ENCODE measurements around the gene KSR1.

KSR1 gene

GRCh38 chr17:27488231-27488630 is 32.0 kb downstream of the KSR1 start:
- H3K4me3 ChIP-seq (IDR thresholded peaks at IDR 0.05; ENCODE audit: insufficient read depth, low read depth, low read length): no peak overlapping the region
- TF ChIP-seq CTCF (conservative IDR thresholded peaks at IDR 0.05; ENCODE audit: low read depth, low read length): no peak
- no peak overlapping the region for H3K27ac ChIP-seq
- no peak overlapping the region for H2AFZ ChIP-seq (ENCODE audit: low read depth)
- H3K9ac ChIP-seq: no peak overlapping the region
- H3K36me3 ChIP-seq (ENCODE audit: insufficient read depth): no peaks in the 10 kb centered on the region
- no peak overlapping the region for H3K4me2 ChIP-seq
- no peaks in the 10 kb centered on the region for H3K79me2 ChIP-seq (ENCODE audit: insufficient read depth, low read depth)
- H3K4me1 ChIP-seq (ENCODE audit: low read depth, poor library complexity, severe bottlenecking): no peaks in the 10 kb centered on the region
- H3K27me3 ChIP-seq (ENCODE audit: insufficient read depth, low read depth): no peaks in the 10 kb centered on the region
- H4K20me1 ChIP-seq (ENCODE audit: insufficient read depth): no peaks in the 10 kb centered on the region

- TF ChIP-seq CTCF (conservative IDR thresholded peaks at IDR 0.05; ENCODE audit: low read depth, low read length): no peak
These were observed 32.9 kb downstream of the KSR1 start for GRCh38 chr17:27489045-27489715.

GRCh38 chr17:27490391-27490790 is 34.1 kb downstream of the KSR1 start:
- H2AFZ ChIP-seq (ENCODE audit: low read depth): no peak overlapping the region
- no peak overlapping the region for H3K4me2 ChIP-seq
- no peak overlapping the region for H3K4me3 ChIP-seq (IDR thresholded peaks at IDR 0.05; ENCODE audit: insufficient read depth, low read depth, low read length)
- H4K20me1 ChIP-seq (ENCODE audit: insufficient read depth): no peaks in the 10 kb centered on the region
- no peak overlapping the region for H3K27ac ChIP-seq
- H3K36me3 ChIP-seq (ENCODE audit: insufficient read depth): no peaks in the 10 kb centered on the region
- TF ChIP-seq CTCF (conservative IDR thresholded peaks at IDR 0.05; ENCODE audit: low read depth, low read length): no peak
- H3K27me3 ChIP-seq (ENCODE audit: insufficient read depth, low read depth): no peaks in the 10 kb centered on the region
- H3K4me1 ChIP-seq (ENCODE audit: low read depth, poor library complexity, severe bottlenecking): no peaks in the 10 kb centered on the region
- no peaks in the 10 kb centered on the region for H3K79me2 ChIP-seq (ENCODE audit: insufficient read depth, low read depth)
- no peak overlapping the region for H3K9ac ChIP-seq

More at GRCh38 chr17:27489045-27489715, 32.9 kb downstream of the KSR1 start:
- Histone ChIP-seq H4K20me1 (ENCODE audit: insufficient read depth) (no peaks in the 10 kb centered on the region), H3K4me1 (ENCODE audit: low read depth, poor library complexity, severe bottlenecking) (no peaks in the 10 kb centered on the region), H3K4me3 (IDR thresholded peaks at IDR 0.05; ENCODE audit: insufficient read depth, low read depth, low read length) (no peak overlapping the region), H3K27me3 (ENCODE audit: insufficient read depth, low read depth) (no peaks in the 10 kb centered on the region), H3K9ac (no peak overlapping the region), H2AFZ (ENCODE audit: low read depth) (no peak overlapping the region), H3K27ac (no peak overlapping the region), H3K4me2 (no peak overlapping the region), H3K79me2 (ENCODE audit: insufficient read depth, low read depth) (no peaks in the 10 kb centered on the region), H3K36me3 (ENCODE audit: insufficient read depth) (no peaks in the 10 kb centered on the region)

GRCh38 chr17:27491713-27492190 is 35.5 kb downstream of the KSR1 start:
- no peak overlapping the region for H3K9ac ChIP-seq
- H3K4me2 ChIP-seq: no peak overlapping the region
- H3K27me3 ChIP-seq (ENCODE audit: insufficient read depth, low read depth): no peaks in the 10 kb centered on the region
- no peak overlapping the region for H2AFZ ChIP-seq (ENCODE audit: low read depth)
- no peaks in the 10 kb centered on the region for H3K36me3 ChIP-seq (ENCODE audit: insufficient read depth)
- TF ChIP-seq CTCF (conservative IDR thresholded peaks at IDR 0.05; ENCODE audit: low read depth, low read length): no peak
- no peaks in the 10 kb centered on the region for H3K79me2 ChIP-seq (ENCODE audit: insufficient read depth, low read depth)
- no peaks in the 10 kb centered on the region for H3K4me1 ChIP-seq (ENCODE audit: low read depth, poor library complexity, severe bottlenecking)
- H3K27ac ChIP-seq: no peak overlapping the region
- H3K4me3 ChIP-seq (IDR thresholded peaks at IDR 0.05; ENCODE audit: insufficient read depth, low read depth, low read length): no peak overlapping the region
- no peaks in the 10 kb centered on the region for H4K20me1 ChIP-seq (ENCODE audit: insufficient read depth)
